K562 (cell line): Measurements from ENCODE around the gene PGPEP1. TPM values are rescaled to one million over a fixed set of nuclear protein-coding genes. Genes with fewer than 3 reads are reported as not detected.

ENCODE experiments used
- CCNT2 ChIP-seq: IDR thresholded peaks from 2 replicates; pipeline ENCODE4 v1.6.1; 2011; ENCODE audit warnings: borderline replicate concordance, low read depth, mild to moderate bottlenecking, moderate library complexity, mixed read lengths, low read length; ENCODE audit not compliant: insufficient read length; ENCODE audit errors: extremely low read depth
- HOXB6 ChIP-seq: fragments of 250-450 bp; sonication (Bioruptor Pico); IDR thresholded peaks from 2 replicates; pipeline ENCODE4 v1.5.1; 2022; ENCODE audit warnings: mild to moderate bottlenecking, borderline replicate concordance
- NONO ChIP-seq, 2 experiments: fragments of 200-400 bp in 1 of 2; fragments of 450-650 bp in 1 of 2; formaldehyde crosslinking in 1 of 2; IDR thresholded peaks; 2 replicates each; pipeline ENCODE4 v1.6.1; 2017; ENCODE audit warnings: low read depth in 2 of 2, mild to moderate bottlenecking in 2 of 2, moderate library complexity in 2 of 2, low read length in 1 of 2
- NR4A1 ChIP-seq, 2 experiments: fragments of 250-450 bp in 1 of 2; fragments of 450-650 bp in 1 of 2; sonication (Bioruptor Pico) in 1 of 2; IDR thresholded peaks; 2 replicates each; pipeline versions ENCODE4 v1.4.0 to v1.6.1; 2016 to 2020; ENCODE audit warnings: mild to moderate bottlenecking in 2 of 2, missing compliant biosample characterization in 1 of 2, missing genetic modification characterization in 1 of 2, moderate library complexity in 1 of 2
- RFX7 ChIP-seq: fragments of 250-450 bp; sonication (Bioruptor Pico); IDR thresholded peaks from 2 replicates; pipeline ENCODE4 v1.5.1; 2021; ENCODE audit warnings: mild to moderate bottlenecking
- TAF15 ChIP-seq: fragments of 200-400 bp; formaldehyde crosslinking; IDR thresholded peaks from 2 replicates; pipeline ENCODE4 v1.6.1; 2017; ENCODE audit warnings: mild to moderate bottlenecking, low read depth, low read length, moderate library complexity
- TAL1 ChIP-seq: fragments of 450-650 bp; IDR thresholded peaks from 2 replicates; pipeline ENCODE4 v1.6.1; 2016; ENCODE audit warnings: mild to moderate bottlenecking
- U2AF2 ChIP-seq: fragments of 200-400 bp; formaldehyde crosslinking; optimal IDR thresholded peaks from 2 replicates; pipeline ENCODE3; 2017; ENCODE audit warnings: low read depth, mild to moderate bottlenecking, low read length
- ZNF507 ChIP-seq: conservative IDR thresholded peaks from 2 replicates; pipeline ENCODE4 v1.6.1; 2017; ENCODE audit warnings: missing genetic modification characterization, missing compliant biosample characterization
- ZNF589 ChIP-seq: fragments of 200-800 bp; sonication (Bioruptor generic); IDR thresholded peaks from 2 replicates; pipeline ENCODE4 v1.6.1; 2016; ENCODE audit warnings: low read depth, missing genetic modification characterization, missing compliant biosample characterization
- ZNF695 ChIP-seq: fragments of 450-650 bp; formaldehyde crosslinking; IDR thresholded peaks from 2 replicates; pipeline ENCODE4 v1.4.0; 2020; ENCODE audit warnings: mild to moderate bottlenecking, moderate library complexity
- polyA plus RNA-seq, 8 experiments: library from polyadenylated mRNA; depleted of rRNA in 4 of 8; stranded (reverse) in 5 of 8; unstranded in 3 of 8; fragments of >200 nt; fragmentation: Nextera tagmentation in 2 of 8; fragmentation: Illumina TruSeq in 1 of 8; extraction: Ambion mirVana in 2 of 8; extraction: Trizol in 1 of 8; gene quantifications; 2 replicates each; pipeline versions ENCODE4 v1.2.1 to v1.2.3, GENCODE V29; 2011 to 2014; ENCODE audit warnings: inconsistent platforms in 1 of 8, missing spikeins in 1 of 8
- total RNA-seq, 7 experiments: library from RNA; depleted of rRNA in 6 of 7; stranded (reverse); fragments of >200 nt in 6 of 7; fragmentation: Illumina TruSeq in 2 of 7; extraction: Trizol in 2 of 7; gene quantifications; 2 replicates each; pipeline versions ENCODE4 v1.2.1 to v1.2.3, GENCODE V29; 2011 to 2021; ENCODE audit warnings: low replicate concordance in 1 of 7
- TF ChIP-seq, protein P1 (sequence below): fragments of 450-650 bp; IDR thresholded peaks from 2 replicates; pipeline ENCODE4 v1.6.1; 2018; ENCODE audit not compliant: partially characterized antibody
- TF ChIP-seq, protein P2 (sequence below): fragments of 250-450 bp; sonication (Bioruptor Pico); IDR thresholded peaks from 2 replicates; pipeline ENCODE4 v1.5.0; 2021
- TF ChIP-seq, protein P3 (sequence below): fragments of 250-450 bp; sonication (Bioruptor Pico); IDR thresholded peaks from 2 replicates; pipeline ENCODE4 v1.4.0; 2020

The PGPEP1 gene
- total and polyA plus RNA-seq, 9 of the 15 experiments (the other 6 are each of a cell fraction or from before 2014, with no cell fraction given): 10.0 to 69.6 (median 33.5) TPM

DNA sequence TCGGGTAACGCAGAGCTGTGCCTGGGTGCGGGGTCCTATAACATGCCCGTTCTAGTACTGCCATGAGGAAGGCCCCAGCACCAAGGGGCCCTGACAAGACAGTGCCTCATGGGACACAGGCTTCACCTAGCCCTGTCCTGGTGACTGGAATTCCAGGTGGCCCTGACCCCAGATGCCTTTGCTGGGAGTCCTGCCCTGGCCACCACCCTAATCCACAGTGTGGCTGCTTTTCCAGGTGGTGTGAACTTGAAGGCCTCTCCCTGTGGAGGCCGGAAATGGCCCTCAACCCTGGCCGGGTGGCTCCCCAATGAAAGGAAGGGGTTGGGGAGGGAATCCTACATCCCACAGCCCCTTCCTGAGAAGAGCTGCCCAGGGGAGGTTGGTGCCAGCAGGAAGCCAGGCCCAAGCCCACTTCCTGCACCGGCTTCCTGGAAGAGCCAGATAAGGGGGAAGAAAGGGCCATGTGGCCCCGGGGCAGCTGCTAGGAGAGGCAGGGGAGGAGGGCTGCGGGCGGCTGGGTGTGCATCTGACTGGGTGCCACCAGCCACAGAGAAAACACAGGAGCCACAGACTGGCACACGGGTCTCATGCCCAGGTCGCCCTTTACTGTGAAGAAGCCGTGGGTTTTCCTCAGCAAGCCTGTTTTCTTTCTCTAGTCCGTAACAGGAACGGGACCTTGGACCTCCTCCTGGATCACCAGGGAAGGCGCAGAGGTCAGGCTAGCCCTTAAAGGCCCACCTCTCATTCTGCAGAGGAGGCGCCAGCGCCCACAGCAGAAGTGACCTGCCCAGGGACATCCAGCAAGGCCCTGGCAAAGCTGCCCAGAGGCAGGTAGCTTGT lies 22.2 kb upstream of the PGPEP1 start (continued):
- TF ChIP-seq, protein P1, sequence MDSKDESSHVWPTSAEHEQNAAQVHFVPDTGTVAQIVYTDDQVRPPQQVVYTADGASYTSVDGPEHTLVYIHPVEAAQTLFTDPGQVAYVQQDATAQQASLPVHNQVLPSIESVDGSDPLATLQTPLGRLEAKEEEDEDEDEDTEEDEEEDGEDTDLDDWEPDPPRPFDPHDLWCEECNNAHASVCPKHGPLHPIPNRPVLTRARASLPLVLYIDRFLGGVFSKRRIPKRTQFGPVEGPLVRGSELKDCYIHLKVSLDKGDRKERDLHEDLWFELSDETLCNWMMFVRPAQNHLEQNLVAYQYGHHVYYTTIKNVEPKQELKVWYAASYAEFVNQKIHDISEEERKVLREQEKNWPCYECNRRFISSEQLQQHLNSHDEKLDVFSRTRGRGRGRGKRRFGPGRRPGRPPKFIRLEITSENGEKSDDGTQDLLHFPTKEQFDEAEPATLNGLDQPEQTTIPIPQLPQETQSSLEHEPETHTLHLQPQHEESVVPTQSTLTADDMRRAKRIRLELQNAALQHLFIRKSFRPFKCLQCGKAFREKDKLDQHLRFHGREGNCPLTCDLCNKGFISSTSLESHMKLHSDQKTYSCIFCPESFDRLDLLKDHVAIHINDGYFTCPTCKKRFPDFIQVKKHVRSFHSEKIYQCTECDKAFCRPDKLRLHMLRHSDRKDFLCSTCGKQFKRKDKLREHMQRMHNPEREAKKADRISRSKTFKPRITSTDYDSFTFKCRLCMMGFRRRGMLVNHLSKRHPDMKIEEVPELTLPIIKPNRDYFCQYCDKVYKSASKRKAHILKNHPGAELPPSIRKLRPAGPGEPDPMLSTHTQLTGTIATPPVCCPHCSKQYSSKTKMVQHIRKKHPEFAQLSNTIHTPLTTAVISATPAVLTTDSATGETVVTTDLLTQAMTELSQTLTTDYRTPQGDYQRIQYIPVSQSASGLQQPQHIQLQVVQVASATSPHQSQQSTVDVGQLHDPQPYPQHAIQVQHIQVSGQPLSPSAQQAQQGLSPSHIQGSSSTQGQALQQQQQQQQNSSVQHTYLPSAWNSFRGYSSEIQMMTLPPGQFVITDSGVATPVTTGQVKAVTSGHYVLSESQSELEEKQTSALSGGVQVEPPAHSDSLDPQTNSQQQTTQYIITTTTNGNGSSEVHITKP: no peak
- no peak for TF ChIP-seq NR4A1 (CRISPR knock-in tag; IDR thresholded peaks at IDR 0.05)
- 0 out of 2 replicates have a peak, but pooled peaks have one; percentile 43 for TF ChIP-seq NR4A1 (tag; IDR thresholded peaks at IDR 0.05)
- TF ChIP-seq ZNF695 (CRISPR knock-in tag): no peak
- 0 out of 4 replicates have a peak, but pooled peaks of 1 of the 2 experiments have one; percentile 9 for TF ChIP-seq NONO (IDR thresholded peaks at IDR 0.05; ENCODE audit: low read depth in 2 of 2, low read length in 1 of 2)
- no peak for TF ChIP-seq HOXB6
- peak; percentile 49 for TF ChIP-seq TAL1
- TF ChIP-seq U2AF2: no peak
- no peak for TF ChIP-seq ZNF507
- TF ChIP-seq, protein P2, sequence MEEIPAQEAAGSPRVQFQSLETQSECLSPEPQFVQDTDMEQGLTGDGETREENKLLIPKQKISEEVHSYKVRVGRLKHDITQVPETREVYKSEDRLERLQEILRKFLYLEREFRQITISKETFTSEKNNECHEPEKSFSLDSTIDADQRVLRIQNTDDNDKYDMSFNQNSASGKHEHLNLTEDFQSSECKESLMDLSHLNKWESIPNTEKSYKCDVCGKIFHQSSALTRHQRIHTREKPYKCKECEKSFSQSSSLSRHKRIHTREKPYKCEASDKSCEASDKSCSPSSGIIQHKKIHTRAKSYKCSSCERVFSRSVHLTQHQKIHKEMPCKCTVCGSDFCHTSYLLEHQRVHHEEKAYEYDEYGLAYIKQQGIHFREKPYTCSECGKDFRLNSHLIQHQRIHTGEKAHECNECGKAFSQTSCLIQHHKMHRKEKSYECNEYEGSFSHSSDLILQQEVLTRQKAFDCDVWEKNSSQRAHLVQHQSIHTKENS (CRISPR knock-in tag): no peak
- TF ChIP-seq ZNF589: peak; percentile 57; the same call in 1 of the 2 replicates
- no peak for TF ChIP-seq TAF15
- TF ChIP-seq, protein P3, sequence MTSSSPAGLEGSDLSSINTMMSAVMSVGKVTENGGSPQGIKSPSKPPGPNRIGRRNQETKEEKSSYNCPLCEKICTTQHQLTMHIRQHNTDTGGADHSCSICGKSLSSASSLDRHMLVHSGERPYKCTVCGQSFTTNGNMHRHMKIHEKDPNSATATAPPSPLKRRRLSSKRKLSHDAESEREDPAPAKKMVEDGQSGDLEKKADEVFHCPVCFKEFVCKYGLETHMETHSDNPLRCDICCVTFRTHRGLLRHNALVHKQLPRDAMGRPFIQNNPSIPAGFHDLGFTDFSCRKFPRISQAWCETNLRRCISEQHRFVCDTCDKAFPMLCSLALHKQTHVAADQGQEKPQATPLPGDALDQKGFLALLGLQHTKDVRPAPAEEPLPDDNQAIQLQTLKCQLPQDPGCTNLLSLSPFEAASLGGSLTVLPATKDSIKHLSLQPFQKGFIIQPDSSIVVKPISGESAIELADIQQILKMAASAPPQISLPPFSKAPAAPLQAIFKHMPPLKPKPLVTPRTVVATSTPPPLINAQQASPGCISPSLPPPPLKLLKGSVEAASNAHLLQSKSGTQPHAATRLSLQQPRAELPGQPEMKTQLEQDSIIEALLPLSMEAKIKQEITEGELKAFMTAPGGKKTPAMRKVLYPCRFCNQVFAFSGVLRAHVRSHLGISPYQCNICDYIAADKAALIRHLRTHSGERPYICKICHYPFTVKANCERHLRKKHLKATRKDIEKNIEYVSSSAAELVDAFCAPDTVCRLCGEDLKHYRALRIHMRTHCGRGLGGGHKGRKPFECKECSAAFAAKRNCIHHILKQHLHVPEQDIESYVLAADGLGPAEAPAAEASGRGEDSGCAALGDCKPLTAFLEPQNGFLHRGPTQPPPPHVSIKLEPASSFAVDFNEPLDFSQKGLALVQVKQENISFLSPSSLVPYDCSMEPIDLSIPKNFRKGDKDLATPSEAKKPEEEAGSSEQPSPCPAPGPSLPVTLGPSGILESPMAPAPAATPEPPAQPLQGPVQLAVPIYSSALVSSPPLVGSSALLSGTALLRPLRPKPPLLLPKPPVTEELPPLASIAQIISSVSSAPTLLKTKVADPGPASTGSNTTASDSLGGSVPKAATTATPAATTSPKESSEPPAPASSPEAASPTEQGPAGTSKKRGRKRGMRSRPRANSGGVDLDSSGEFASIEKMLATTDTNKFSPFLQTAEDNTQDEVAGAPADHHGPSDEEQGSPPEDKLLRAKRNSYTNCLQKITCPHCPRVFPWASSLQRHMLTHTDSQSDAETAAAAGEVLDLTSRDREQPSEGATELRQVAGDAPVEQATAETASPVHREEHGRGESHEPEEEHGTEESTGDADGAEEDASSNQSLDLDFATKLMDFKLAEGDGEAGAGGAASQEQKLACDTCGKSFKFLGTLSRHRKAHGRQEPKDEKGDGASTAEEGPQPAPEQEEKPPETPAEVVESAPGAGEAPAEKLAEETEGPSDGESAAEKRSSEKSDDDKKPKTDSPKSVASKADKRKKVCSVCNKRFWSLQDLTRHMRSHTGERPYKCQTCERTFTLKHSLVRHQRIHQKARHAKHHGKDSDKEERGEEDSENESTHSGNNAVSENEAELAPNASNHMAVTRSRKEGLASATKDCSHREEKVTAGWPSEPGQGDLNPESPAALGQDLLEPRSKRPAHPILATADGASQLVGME: 0 out of 2 replicates have a peak, but pooled peaks have one; percentile 16
- no peak for TF ChIP-seq RFX7 (CRISPR knock-in tag)
- no peak for TF ChIP-seq CCNT2
